GM12892 (cell line): ENCODE measurements around the gene KLRC2. TPM values are rescaled to one million over a fixed set of nuclear protein-coding genes. Genes with fewer than 3 reads are reported as not detected.
A peak's percentile ranks its signal among the peaks of the same experiment; 100 is the strongest.
"Not testable (repeated sequence)": the region's sequence is repeated elsewhere in the genome, so short reads cannot be mapped to it uniquely, and the experiment has no call there.

ENCODE experiments used
- DNase-seq: peaks from one replicate; pipeline ENCODE4 v3.0.0; 2011; ENCODE audit not compliant: insufficient read length
- FAIRE-seq: peaks from 2 replicates; lab custom pipeline; 2011; peaks lifted over from hg19 to GRCh38; lab: Jason Lieb, UNC
- POLR2A ChIP-seq: IDR thresholded peaks from 2 replicates; pipeline ENCODE4 v1.6.1; 2011; ENCODE audit warnings: low read depth, low read length, control low read depth
- POLR2AphosphoS5 ChIP-seq: IDR thresholded peaks from 2 replicates; pipeline ENCODE4 v1.6.1; 2011; ENCODE audit warnings: low read depth, low read length, control low read depth
- TAF1 ChIP-seq: IDR thresholded peaks from 2 replicates; pipeline ENCODE4 v1.6.1; 2011; ENCODE audit warnings: low read depth, mild to moderate bottlenecking, control low read depth, low read length, borderline replicate concordance
- polyA plus RNA-seq: library from polyadenylated mRNA; unstranded; fragments of >200 nt; gene quantifications from one replicate; pipeline ENCODE4 v1.2.1, GENCODE V29; 2012; ENCODE audit warnings: missing spikeins, inconsistent platforms; ENCODE audit not compliant: missing spikeins

Gene KLRC2
- polyA plus RNA-seq, result not detected

GRCh38 chr12:10435816-10436215 is at the start of gene KLRC2:
TSS of gene KLRC2 (minus strand) at chr12:10436010. CDS start at chr12:10435986, 24 bp downstream.
- not testable (repeated sequence) for DNase-seq, FAIRE-seq

- not testable (repeated sequence) for DNase-seq, FAIRE-seq
Measured at GRCh38 chr12:10481901-10482300, 46.1 kb upstream of the KLRC2 start.

GRCh38 chr12:10472808-10473207 is 37.0 kb upstream of the KLRC2 start:
- DNase-seq, FAIRE-seq: not testable (repeated sequence)

- TF ChIP-seq TAF1, result no peak
- no peak for TF ChIP-seq POLR2AphosphoS5
- TF ChIP-seq POLR2A, result no peak
- FAIRE-seq, result no peak
- no peak for DNase-seq
Measured at GRCh38 chr12:10469701-10470100, 33.9 kb upstream of the KLRC2 start.

- no peak for FAIRE-seq
- TF ChIP-seq POLR2A, result no peak
- TF ChIP-seq POLR2AphosphoS5, result no peak
- no peak for TF ChIP-seq TAF1
Measured at GRCh38 chr12:10466311-10466710, 30.5 kb upstream of the KLRC2 start.

DNA sequence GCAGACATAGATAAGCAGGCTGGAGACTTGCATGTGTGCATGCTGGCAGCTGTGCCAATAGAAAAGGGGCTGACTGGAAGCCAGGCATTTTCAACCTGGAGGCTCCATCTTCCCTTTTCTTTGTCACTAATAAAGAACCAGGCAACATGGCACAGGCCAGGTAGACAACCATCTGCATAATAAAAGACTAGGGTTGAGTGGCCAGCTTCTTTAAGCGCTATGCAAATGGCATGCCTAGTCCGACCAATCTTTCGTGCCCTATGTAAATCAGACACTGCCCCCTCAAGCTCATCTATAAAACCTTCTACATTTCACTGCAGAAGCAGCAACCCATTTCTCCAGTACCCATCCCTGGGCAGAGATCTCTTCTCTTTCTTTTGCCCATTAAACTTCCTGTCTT is 21.9 kb upstream of the KLRC2 start:
- DNase-seq, result no peak

More at GRCh38 chr12:10466311-10466710, 30.5 kb upstream of the KLRC2 start:
- DNase-seq, result no peak

DNA sequence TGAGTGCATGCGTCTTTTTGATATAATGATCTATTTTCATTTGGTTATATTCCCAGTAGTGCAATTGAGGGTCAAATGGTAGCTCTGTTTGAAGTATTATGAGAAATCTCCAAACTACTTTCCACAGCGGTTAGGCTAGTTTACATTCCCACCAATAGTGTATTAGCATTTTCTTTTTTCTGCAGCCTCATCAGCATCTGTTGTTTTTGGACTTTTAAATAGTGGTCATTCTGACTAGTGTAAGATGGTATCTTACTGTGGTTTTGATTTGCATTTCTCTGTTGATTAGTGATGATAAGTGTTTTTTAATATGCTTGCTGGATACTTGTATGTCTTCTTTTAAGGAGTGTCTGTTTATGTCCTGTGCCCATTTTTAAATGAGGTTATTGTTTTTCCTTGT is 21.0 kb upstream of the KLRC2 start:
- no peak for DNase-seq
- no peak for FAIRE-seq
- TF ChIP-seq POLR2A, result no peak
- TF ChIP-seq TAF1, result no peak
- TF ChIP-seq POLR2AphosphoS5, result no peak

More for the DNA sequence above, 21.9 kb upstream of the KLRC2 start:
- no peak for FAIRE-seq
- TF ChIP-seq TAF1, result no peak

DNA sequence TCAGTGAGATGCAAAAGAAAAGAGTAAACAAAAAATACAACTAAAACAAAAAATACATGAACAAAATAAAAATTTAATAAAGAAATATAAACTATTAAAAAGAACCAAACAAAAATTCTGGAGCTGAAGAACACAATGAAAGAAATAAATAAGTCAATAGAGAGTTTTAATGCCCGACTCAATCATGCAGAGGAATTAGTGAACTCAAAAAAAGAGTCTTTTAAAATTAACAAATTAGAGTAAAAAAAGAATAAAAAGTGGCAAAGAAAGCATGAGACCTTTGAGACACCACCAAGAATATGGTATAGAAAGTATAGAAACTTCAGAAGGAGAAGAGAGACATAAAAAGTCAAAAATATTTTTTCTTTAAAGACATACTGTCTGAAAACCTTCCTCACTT is 20.0 kb upstream of the KLRC2 start:
- DNase-seq, result no peak
- no peak for FAIRE-seq
- TF ChIP-seq POLR2AphosphoS5 (no peak), TAF1 (no peak), POLR2A (no peak)

GRCh38 chr12:10454531-10454930 is 18.7 kb upstream of the KLRC2 start:
- FAIRE-seq, result no peak
- no peak for DNase-seq

DNA sequence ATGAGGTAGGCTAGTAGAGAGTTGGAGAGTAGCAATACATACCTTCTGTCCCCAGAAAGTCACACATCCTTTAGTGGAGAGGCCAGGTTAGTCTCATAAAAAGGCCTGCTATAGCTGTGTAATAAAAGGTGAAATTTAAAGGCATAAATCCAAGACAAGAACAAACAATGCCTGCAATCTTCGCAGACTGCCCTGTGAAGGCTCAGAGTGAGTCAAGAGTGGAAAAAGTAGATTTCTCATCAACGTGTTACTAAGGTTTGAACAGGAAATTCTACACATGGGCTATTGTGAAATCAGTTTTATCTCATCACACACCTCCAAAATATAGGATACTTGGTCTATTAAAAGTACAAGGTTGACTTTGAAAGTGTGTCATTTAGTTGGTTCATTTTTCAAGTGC is 17.3 kb upstream of the KLRC2 start, which contains the start of gene KLRC1:
KLRC1 (minus strand) TSS at position 222 of the 400 bp plus-strand sequence. CDS start 2,221 bp downstream, outside the sequence.
- no peak for TF ChIP-seq POLR2AphosphoS5
- TF ChIP-seq TAF1, result no peak
- no peak for TF ChIP-seq POLR2A
- FAIRE-seq (no peak), DNase-seq (no peak)

More at GRCh38 chr12:10454531-10454930, 18.7 kb upstream of the KLRC2 start:
- TF ChIP-seq POLR2AphosphoS5, result no peak
- TF ChIP-seq POLR2A, result no peak
- TF ChIP-seq TAF1, result no peak

DNA sequence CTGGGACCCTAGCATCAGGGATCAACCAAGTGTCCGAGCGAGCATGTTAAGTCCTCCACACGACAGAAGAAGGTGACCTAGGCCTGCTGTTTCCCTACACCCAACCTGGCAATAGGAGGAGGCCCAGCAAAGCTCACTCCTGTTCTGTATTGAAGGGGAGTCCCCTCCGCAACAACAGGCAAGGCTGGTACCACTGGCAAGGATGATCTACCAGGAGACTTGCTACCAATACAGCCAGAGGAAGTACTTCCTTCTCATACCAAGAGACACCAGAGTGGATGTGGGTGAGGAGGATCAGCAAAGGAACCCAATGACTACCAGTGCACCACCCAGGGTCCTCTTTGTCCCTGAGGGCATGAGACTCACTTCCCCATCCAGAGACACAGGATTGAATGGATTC is 12.4 kb upstream of the KLRC2 start:
- FAIRE-seq (peak; percentile 68), DNase-seq (no peak)
- no peak for TF ChIP-seq POLR2A
- TF ChIP-seq TAF1, result no peak
- no peak for TF ChIP-seq POLR2AphosphoS5

GRCh38 chr12:10446052-10446451 is 10.2 kb upstream of the KLRC2 start:
- FAIRE-seq, DNase-seq: not testable (repeated sequence)

DNA sequence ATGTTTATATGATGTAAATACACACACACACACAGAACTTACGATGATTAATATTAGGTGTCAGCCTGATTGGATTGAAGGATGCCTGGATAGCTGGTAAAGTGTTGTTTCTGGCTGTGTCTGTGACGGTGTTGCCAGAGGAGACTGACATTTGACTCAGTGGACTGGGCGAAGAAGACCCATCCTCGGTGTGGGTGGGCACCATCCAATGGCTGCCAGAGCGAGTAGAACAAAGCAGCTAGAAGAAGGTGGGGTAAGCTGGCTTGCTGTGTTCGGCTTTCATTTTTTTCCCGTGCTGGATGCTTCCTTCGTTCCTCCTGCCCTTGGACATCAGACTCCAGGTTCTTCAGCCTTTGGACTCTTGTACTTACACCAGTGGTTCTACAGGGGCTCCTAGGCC is 5.3 kb upstream of the KLRC2 start:
- FAIRE-seq, DNase-seq: not testable (repeated sequence)

GRCh38 chr12:10439608-10440274 is 3.9 kb upstream of the KLRC2 start:
- FAIRE-seq, DNase-seq: not testable (repeated sequence)

- not testable (repeated sequence) for FAIRE-seq, DNase-seq
Measured at GRCh38 chr12:10437601-10438000, 1.8 kb upstream of the KLRC2 start.

DNA sequence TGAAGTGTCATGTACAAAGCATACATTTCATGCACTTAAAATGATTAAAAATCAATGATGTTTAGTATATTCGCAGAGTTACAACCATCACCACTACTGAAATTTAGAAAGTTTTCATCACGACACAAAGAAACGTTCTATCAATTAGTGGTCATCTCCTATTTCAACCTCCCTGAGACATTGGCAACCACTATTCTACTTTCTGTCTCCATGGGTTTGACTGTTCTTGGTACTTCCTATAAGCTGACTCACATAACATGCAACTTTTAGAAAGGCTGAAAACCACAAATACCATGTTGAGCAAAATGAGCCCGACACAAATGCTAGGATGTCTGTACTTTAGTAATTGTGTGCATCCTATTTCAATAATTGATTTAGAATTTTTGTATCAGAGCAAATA is 5.2 kb downstream of the KLRC2 start:
- not testable (repeated sequence) for DNase-seq, FAIRE-seq

GRCh38 chr12:10425938-10426337 is 9.9 kb downstream of the KLRC2 start:
- DNase-seq, FAIRE-seq: not testable (repeated sequence)

DNA sequence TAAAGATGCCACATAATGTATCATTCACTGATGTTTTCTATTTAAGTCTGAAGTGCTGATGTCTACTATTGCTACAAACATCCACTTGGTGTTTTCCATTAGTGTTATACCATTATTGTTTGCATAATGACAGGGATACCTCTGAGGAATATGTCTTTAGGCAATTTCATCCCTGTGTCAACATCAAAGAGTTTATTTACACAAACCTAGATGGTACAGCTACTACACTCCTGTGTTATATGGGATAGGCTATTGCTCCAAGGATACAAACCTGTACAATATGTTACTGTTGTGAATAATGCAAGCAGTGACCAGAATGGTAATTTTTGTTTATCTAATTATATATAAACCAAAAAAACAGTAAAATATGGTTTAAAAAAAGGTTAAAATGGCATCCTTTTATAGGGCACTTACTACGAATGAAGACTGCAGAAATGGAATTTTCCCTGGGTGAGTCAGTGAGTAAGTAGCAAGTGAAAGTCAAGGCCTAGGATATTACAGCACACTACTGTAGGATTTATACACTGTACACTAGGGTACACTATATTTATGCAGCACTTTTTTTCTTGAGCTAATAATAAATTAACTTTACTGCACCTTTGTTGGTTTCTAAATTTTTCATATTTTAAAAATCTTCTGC is 11.4 kb downstream of the KLRC2 start:
- FAIRE-seq, result peak; percentile 58
- DNase-seq, result not testable (repeated sequence)
